ENCODE measurements around the gene APOD.
"Not testable (repeated sequence)": the region's sequence is repeated elsewhere in the genome, so short reads cannot be mapped to it uniquely, and the experiment has no call there.

APOD gene

GRCh38 chr3:195595785-195596531, 12.2 kb upstream of the APOD start:
- H3K4me1 ChIP-seq (ENCODE audit: control insufficient read depth in 1 of 2, insufficient read depth in 2 of 2, low read length in 2 of 2), result no peaks in the 10 kb centered on the region
- no peaks in the 10 kb centered on the region for H3K36me3 ChIP-seq (ENCODE audit: control insufficient read depth in 1 of 2, insufficient read depth in 2 of 2, low read length in 2 of 2)
- H3K4me3 ChIP-seq (ENCODE audit: low read depth in 1 of 2, low read length in 2 of 2), result no peak overlapping the region
- H3K9me3 ChIP-seq (ENCODE audit: control insufficient read depth in 1 of 2, low read length in 2 of 2), result no peaks in the 10 kb centered on the region
- H3K27ac ChIP-seq (ENCODE audit: low read length), result no peak overlapping the region
- H3K27me3 ChIP-seq (ENCODE audit: low read depth, low read length), result no peaks in the 10 kb centered on the region

GRCh38 chr3:195591852-195592251, 8.1 kb upstream of the APOD start:
- no peak overlapping the region for H3K4me3 ChIP-seq (ENCODE audit: low read depth in 1 of 2, low read length in 2 of 2)
- no peaks in the 10 kb centered on the region for H3K36me3 ChIP-seq (ENCODE audit: control insufficient read depth in 1 of 2, insufficient read depth in 2 of 2, low read length in 2 of 2)
- H3K9me3 ChIP-seq (ENCODE audit: control insufficient read depth in 1 of 2, low read length in 2 of 2), result peaks cover 0 to 8% of the 10 kb centered on the region in 2 donors
- H3K27ac ChIP-seq (ENCODE audit: low read length), result no peak overlapping the region
- H3K4me1 ChIP-seq (ENCODE audit: control insufficient read depth in 1 of 2, insufficient read depth in 2 of 2, low read length in 2 of 2), result no peaks in the 10 kb centered on the region
- H3K27me3 ChIP-seq (ENCODE audit: low read depth, low read length), result no peaks in the 10 kb centered on the region

GRCh38 chr3:195591220-195591619, 7.5 kb upstream of the APOD start:
- H3K9me3 ChIP-seq (ENCODE audit: control insufficient read depth in 1 of 2, low read length in 2 of 2), result peaks cover 0 to 8% of the 10 kb centered on the region in 2 donors
- no peaks in the 10 kb centered on the region for H3K27me3 ChIP-seq (ENCODE audit: low read depth, low read length)
- no peak overlapping the region for H3K27ac ChIP-seq (ENCODE audit: low read length)
- H3K4me3 ChIP-seq (ENCODE audit: low read depth in 1 of 2, low read length in 2 of 2), result no peak overlapping the region
- H3K36me3 ChIP-seq (ENCODE audit: control insufficient read depth in 1 of 2, insufficient read depth in 2 of 2, low read length in 2 of 2), result no peaks in the 10 kb centered on the region
- no peaks in the 10 kb centered on the region for H3K4me1 ChIP-seq (ENCODE audit: control insufficient read depth in 1 of 2, insufficient read depth in 2 of 2, low read length in 2 of 2)

- H3K4me3 ChIP-seq (ENCODE audit: low read depth in 1 of 2, low read length in 2 of 2); H3K27me3 ChIP-seq (ENCODE audit: low read depth, low read length); H3K4me1 ChIP-seq (ENCODE audit: control insufficient read depth in 1 of 2, insufficient read depth in 2 of 2, low read length in 2 of 2); H3K36me3 ChIP-seq (ENCODE audit: control insufficient read depth in 1 of 2, insufficient read depth in 2 of 2, low read length in 2 of 2); H3K9me3 ChIP-seq (ENCODE audit: control insufficient read depth in 1 of 2, low read length in 2 of 2); H3K27ac ChIP-seq (ENCODE audit: low read length): not testable (repeated sequence)
Observed at GRCh38 chr3:195590381-195590780, 6.6 kb upstream of the APOD start.

DNA sequence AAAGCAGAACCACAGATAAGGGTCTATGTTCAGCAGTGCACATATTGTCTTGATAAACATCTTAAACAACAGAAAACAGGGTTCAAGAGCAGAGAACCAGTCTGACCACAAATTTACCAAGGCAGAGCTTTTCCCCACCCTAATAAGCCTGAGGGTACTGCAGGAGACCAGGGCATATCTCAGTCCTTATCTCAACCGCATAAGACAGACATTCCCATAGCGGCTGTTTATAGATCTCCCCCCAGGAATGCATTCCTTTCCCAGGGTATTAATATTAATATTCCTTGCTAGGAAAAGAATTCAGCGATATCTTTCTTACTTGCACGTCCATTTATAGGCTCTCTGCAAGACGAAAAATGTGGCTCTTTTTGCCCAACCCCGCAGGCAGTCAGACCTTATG, 6.1 kb upstream of the APOD start:
- H3K36me3 ChIP-seq (ENCODE audit: control insufficient read depth in 1 of 2, insufficient read depth in 2 of 2, low read length in 2 of 2); H3K4me3 ChIP-seq (ENCODE audit: low read depth in 1 of 2, low read length in 2 of 2); H3K27ac ChIP-seq (ENCODE audit: low read length); H3K27me3 ChIP-seq (ENCODE audit: low read depth, low read length); H3K4me1 ChIP-seq (ENCODE audit: control insufficient read depth in 1 of 2, insufficient read depth in 2 of 2, low read length in 2 of 2); H3K9me3 ChIP-seq (ENCODE audit: control insufficient read depth in 1 of 2, low read length in 2 of 2): not testable (repeated sequence)

DNA sequence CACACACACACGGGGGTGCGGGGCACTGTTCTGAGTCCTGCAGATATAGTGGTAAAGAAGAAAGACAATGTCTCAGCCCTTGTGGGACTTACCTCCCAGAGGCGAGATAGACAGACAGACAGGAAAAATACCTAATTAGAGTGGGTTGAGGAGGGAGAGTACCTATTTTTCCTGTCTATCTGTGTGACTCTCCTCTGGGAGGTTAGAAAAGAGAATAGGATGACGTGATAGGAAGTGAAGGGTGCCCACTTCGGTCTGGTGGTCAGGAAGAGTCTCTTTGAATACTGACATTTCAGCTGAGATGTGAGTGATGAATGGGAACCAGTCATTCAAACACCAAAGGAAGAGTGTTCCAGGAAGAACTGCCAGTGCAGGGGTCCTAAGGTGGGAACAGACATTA, 4.1 kb upstream of the APOD start:
- Histone ChIP-seq H3K9me3 (ENCODE audit: control insufficient read depth in 1 of 2, low read length in 2 of 2) (peaks cover 0 to 8% of the 10 kb centered on the region in 2 donors), H3K27ac (ENCODE audit: low read length) (no peak overlapping the region)

DNA sequence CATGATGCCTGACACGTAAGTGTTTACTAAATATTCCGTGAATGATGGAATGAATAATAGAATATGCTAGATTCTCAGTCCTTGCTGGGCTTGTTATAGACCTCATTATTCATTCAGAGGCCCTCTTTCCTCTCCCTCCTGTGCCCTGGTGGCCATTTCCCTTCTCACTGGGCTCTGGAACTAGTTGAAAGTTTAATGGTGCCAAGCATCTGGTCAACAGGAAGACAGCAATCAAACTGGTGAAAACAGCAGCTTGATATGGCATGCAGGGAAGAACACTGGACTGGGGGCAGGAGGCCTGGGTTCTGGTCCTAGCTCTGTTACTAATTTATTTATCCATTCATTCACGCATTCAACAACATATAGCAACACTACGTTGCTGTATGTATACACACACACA, 3.7 kb upstream of the APOD start:
- no peak overlapping the region for H3K27ac ChIP-seq (ENCODE audit: low read length)
- no peaks in the 10 kb centered on the region for H3K4me1 ChIP-seq (ENCODE audit: control insufficient read depth in 1 of 2, insufficient read depth in 2 of 2, low read length in 2 of 2)
- no peaks in the 10 kb centered on the region for H3K36me3 ChIP-seq (ENCODE audit: control insufficient read depth in 1 of 2, insufficient read depth in 2 of 2, low read length in 2 of 2)
- H3K27me3 ChIP-seq (ENCODE audit: low read depth, low read length), result no peaks in the 10 kb centered on the region
- H3K9me3 ChIP-seq (ENCODE audit: control insufficient read depth in 1 of 2, low read length in 2 of 2), result peaks cover 0 to 8% of the 10 kb centered on the region in 2 donors
- H3K4me3 ChIP-seq (ENCODE audit: low read depth in 1 of 2, low read length in 2 of 2), result no peak overlapping the region

More for the DNA sequence above, 4.1 kb upstream of the APOD start:
- no peak overlapping the region for H3K4me3 ChIP-seq (ENCODE audit: low read depth in 1 of 2, low read length in 2 of 2)
- H3K27me3 ChIP-seq (ENCODE audit: low read depth, low read length), result no peaks in the 10 kb centered on the region
- H3K36me3 ChIP-seq (ENCODE audit: control insufficient read depth in 1 of 2, insufficient read depth in 2 of 2, low read length in 2 of 2), result no peaks in the 10 kb centered on the region
- no peaks in the 10 kb centered on the region for H3K4me1 ChIP-seq (ENCODE audit: control insufficient read depth in 1 of 2, insufficient read depth in 2 of 2, low read length in 2 of 2)

DNA sequence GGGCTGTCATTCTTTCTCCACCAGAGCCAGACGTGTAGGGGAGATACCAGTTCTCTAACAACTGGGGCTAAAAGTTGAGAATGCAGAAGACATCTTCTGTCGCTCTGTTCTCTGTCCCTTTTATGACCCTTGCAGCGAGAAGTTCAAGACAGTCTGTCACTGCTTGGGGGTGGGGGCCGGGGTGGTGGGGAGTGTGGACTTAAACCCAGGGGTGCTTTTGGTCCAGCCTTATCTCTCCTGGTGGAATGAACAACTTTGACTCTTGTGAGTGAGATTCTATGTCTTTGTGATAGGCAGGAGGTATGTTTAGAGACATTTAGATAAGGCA, 767 bp upstream of the APOD start:
- no peaks in the 10 kb centered on the region for H3K36me3 ChIP-seq (ENCODE audit: control insufficient read depth in 1 of 2, insufficient read depth in 2 of 2, low read length in 2 of 2)
- H3K9me3 ChIP-seq (ENCODE audit: control insufficient read depth in 1 of 2, low read length in 2 of 2), result peaks cover 0 to 8% of the 10 kb centered on the region in 2 donors
- H3K27ac ChIP-seq (ENCODE audit: low read length), result no peak overlapping the region
- H3K4me1 ChIP-seq (ENCODE audit: control insufficient read depth in 1 of 2, insufficient read depth in 2 of 2, low read length in 2 of 2), result no peaks in the 10 kb centered on the region
- H3K27me3 ChIP-seq (ENCODE audit: low read depth, low read length), result no peaks in the 10 kb centered on the region
- H3K4me3 ChIP-seq (ENCODE audit: low read depth in 1 of 2, low read length in 2 of 2), result no peak overlapping the region

GRCh38 chr3:195582947-195583346, 793 bp downstream of the APOD start:
- Histone ChIP-seq H3K4me1 (ENCODE audit: control insufficient read depth in 1 of 2, insufficient read depth in 2 of 2, low read length in 2 of 2) (no peaks in the 10 kb centered on the region), H3K9me3 (ENCODE audit: control insufficient read depth in 1 of 2, low read length in 2 of 2) (no peaks in the 10 kb centered on the region), H3K27me3 (ENCODE audit: low read depth, low read length) (no peaks in the 10 kb centered on the region), H3K27ac (ENCODE audit: low read length) (no peak overlapping the region), H3K4me3 (ENCODE audit: low read depth in 1 of 2, low read length in 2 of 2) (no peak overlapping the region), H3K36me3 (ENCODE audit: control insufficient read depth in 1 of 2, insufficient read depth in 2 of 2, low read length in 2 of 2) (no peaks in the 10 kb centered on the region)

DNA sequence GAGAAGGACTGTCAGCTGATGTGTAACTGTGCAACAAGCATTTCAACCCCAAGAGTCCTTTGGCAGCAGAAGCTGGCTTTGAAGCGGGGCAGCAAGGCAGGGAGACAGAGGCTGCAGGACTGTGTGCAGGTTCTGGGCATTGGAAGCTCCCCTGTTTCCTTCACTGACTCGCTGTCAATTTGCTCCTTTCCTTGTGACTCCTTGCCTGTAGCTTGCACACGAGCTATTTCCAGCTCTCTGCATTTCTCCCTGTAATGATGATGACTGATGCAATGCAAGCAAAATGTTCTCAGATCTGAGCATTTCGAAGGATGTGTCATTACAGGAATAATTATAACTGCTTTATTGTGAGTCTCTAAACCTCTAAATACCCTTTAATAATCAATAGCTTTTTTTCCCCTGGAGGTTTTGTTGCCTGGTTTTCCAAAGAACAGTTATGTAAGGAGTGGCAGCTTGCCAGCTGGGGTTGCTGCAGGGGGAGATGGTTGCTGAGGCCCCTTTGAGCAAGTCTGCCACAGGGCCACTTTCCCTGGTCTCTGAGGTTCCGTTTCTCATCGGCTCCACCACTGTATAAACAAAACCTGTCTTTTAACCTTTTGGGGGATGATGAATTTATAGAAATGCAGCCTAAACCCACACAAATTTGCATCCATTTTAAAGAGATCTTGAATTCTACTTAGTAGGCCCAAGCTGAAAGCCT, 2.8 kb downstream of the APOD start:
- H3K27me3 ChIP-seq (ENCODE audit: low read depth, low read length), result no peaks in the 10 kb centered on the region
- H3K4me1 ChIP-seq (ENCODE audit: control insufficient read depth in 1 of 2, insufficient read depth in 2 of 2, low read length in 2 of 2), result no peaks in the 10 kb centered on the region
- H3K9me3 ChIP-seq (ENCODE audit: control insufficient read depth in 1 of 2, low read length in 2 of 2), result no peaks in the 10 kb centered on the region
- H3K4me3 ChIP-seq (ENCODE audit: low read depth in 1 of 2, low read length in 2 of 2), result no peak overlapping the region
- H3K36me3 ChIP-seq (ENCODE audit: control insufficient read depth in 1 of 2, insufficient read depth in 2 of 2, low read length in 2 of 2), result no peaks in the 10 kb centered on the region
- H3K27ac ChIP-seq (ENCODE audit: low read length), result no peak overlapping the region

DNA sequence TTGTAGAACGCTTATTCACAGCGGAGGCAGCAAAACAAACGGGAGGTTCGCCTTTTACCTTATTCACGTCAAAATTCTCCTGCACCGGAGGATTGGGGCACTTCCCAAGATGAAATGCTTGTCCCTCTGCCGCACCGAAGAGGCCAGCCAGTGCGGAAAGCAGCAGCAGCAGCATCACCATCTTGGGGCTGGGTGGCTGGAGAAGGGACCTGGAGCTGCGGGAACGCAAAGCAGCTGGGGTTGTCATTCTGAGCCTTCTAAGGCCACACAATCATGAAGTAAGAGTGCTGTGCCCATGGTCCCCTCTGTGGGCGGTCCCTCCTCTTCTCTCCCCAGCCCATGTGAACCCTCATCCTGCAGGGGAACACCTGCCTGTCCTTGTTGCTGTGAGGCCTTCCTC, 4.5 kb downstream of the APOD start:
- Histone ChIP-seq H3K4me1 (ENCODE audit: control insufficient read depth in 1 of 2, insufficient read depth in 2 of 2, low read length in 2 of 2) (no peaks in the 10 kb centered on the region), H3K36me3 (ENCODE audit: control insufficient read depth in 1 of 2, insufficient read depth in 2 of 2, low read length in 2 of 2) (no peaks in the 10 kb centered on the region), H3K9me3 (ENCODE audit: control insufficient read depth in 1 of 2, low read length in 2 of 2) (no peaks in the 10 kb centered on the region), H3K27ac (ENCODE audit: low read length) (no peak overlapping the region), H3K4me3 (ENCODE audit: low read depth in 1 of 2, low read length in 2 of 2) (no peak overlapping the region), H3K27me3 (ENCODE audit: low read depth, low read length) (no peaks in the 10 kb centered on the region)

DNA sequence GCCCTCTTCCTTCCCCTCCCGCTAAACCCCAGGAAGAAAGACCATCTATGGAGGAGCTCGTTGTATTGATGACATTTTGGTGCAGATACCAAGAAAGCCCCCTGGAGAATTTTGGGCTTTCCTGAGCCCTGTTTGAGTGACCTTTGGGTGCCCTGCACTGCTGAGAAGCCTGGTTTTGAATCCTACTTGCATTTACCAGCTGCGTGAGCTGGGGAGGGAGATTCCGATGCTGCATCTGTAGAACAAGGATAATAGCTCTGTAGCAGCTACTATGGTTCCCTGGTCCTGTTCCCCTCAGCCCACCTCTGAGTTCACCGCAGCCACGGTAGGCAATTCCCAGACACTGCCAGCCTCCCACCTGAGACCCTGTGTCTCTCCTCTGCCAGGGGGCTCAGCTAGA, 5.2 kb downstream of the APOD start:
- Histone ChIP-seq H3K27ac (ENCODE audit: low read length) (no peak overlapping the region), H3K4me3 (ENCODE audit: low read depth in 1 of 2, low read length in 2 of 2) (no peak overlapping the region), H3K27me3 (ENCODE audit: low read depth, low read length) (no peaks in the 10 kb centered on the region), H3K9me3 (ENCODE audit: control insufficient read depth in 1 of 2, low read length in 2 of 2) (no peaks in the 10 kb centered on the region), H3K4me1 (ENCODE audit: control insufficient read depth in 1 of 2, insufficient read depth in 2 of 2, low read length in 2 of 2) (no peaks in the 10 kb centered on the region), H3K36me3 (ENCODE audit: control insufficient read depth in 1 of 2, insufficient read depth in 2 of 2, low read length in 2 of 2) (no peaks in the 10 kb centered on the region)
